Smooth muscle cell of the coronary artery (primary cell): ENCODE measurements around the gene ZCCHC7. TPM values are rescaled to one million over a fixed set of nuclear protein-coding genes. Genes with fewer than 3 reads are reported as not detected.

Experiments
- total RNA-seq: library from RNA; depleted of rRNA; stranded (reverse); fragments of >200 nt; gene quantifications from 2 replicates; pipeline ENCODE4 v1.2.3, GENCODE V29; 2014; ENCODE audit warnings: low replicate concordance

Gene ZCCHC7
- total RNA-seq, result 19.5 and 24.6 TPM in 2 replicates

GRCh38 chr9:37119907-37120842 lies at the start of gene ZCCHC7:
Gene ZCCHC7 (plus strand): TSS chr9:37120574.

Other genes starting within 250 kb of the ZCCHC7 start
- gene PAX5, start 86.3 kb upstream of the ZCCHC7 start, total RNA-seq, result not detected in 2 replicates